ENCODE results near the gene CDYL2.

The CDYL2 gene

DNA sequence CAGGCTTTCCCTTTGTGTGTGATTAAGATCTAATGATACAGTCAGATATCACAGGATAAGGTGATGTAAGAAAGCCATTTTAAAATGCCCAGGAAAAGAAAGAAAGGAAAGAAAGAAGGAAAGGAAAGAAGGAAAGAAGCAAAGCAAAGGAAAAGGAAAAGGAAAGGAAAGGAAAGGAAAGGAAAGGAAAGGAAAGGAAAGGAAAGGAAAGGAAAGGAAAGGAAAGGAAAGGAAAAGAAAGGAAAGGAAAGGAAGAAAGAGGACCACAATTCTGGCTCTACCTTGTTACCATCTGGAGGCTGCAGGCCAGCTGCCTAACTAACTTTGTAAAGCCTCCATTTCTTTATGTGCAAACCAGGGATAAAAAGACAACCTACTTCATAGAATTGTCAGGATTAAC, 132.0 kb downstream of the CDYL2 start:
- no peak for TF ChIP-seq ZNF70 (CRISPR knock-in tag; IDR thresholded peaks at IDR 0.05)
- no peak for TF ChIP-seq SNAI2 (CRISPR knock-in tag; IDR thresholded peaks at IDR 0.05)
- no peak for TF ChIP-seq ZNF565 (CRISPR knock-in tag; conservative IDR thresholded peaks at IDR 0.05; ENCODE audit: low read depth)
- TF ChIP-seq OSR1 (CRISPR knock-in tag; IDR thresholded peaks at IDR 0.05), result no peak
- TF ChIP-seq, protein P1, sequence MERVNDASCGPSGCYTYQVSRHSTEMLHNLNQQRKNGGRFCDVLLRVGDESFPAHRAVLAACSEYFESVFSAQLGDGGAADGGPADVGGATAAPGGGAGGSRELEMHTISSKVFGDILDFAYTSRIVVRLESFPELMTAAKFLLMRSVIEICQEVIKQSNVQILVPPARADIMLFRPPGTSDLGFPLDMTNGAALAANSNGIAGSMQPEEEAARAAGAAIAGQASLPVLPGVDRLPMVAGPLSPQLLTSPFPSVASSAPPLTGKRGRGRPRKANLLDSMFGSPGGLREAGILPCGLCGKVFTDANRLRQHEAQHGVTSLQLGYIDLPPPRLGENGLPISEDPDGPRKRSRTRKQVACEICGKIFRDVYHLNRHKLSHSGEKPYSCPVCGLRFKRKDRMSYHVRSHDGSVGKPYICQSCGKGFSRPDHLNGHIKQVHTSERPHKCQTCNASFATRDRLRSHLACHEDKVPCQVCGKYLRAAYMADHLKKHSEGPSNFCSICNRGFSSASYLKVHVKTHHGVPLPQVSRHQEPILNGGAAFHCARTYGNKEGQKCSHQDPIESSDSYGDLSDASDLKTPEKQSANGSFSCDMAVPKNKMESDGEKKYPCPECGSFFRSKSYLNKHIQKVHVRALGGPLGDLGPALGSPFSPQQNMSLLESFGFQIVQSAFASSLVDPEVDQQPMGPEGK (CRISPR knock-in tag; IDR thresholded peaks at IDR 0.05; ENCODE audit: borderline replicate concordance), result no peak
- no peak for TF ChIP-seq ISL1 (CRISPR knock-in tag; IDR thresholded peaks at IDR 0.05)
- no peak for TF ChIP-seq TCF4 (CRISPR knock-in tag; IDR thresholded peaks at IDR 0.05; ENCODE audit: borderline replicate concordance)
- no peak for TF ChIP-seq GLIS3 (CRISPR knock-in tag; IDR thresholded peaks at IDR 0.05)
- no peak for TF ChIP-seq ZNF8 (CRISPR knock-in tag; IDR thresholded peaks at IDR 0.05)
- no peak for TF ChIP-seq ZFP30 (CRISPR knock-in tag; IDR thresholded peaks at IDR 0.05)
- no peak for TF ChIP-seq ARNTL (CRISPR knock-in tag; IDR thresholded peaks at IDR 0.05; ENCODE audit: borderline replicate concordance, low read depth)
- TF ChIP-seq PPARA (CRISPR knock-in tag; IDR thresholded peaks at IDR 0.05; ENCODE audit: borderline replicate concordance), result no peak
- TF ChIP-seq CSDC2 (CRISPR knock-in tag; IDR thresholded peaks at IDR 0.05), result no peak
- no peak for TF ChIP-seq ZC3H10 (CRISPR knock-in tag; IDR thresholded peaks at IDR 0.05)
- TF ChIP-seq, protein P2, sequence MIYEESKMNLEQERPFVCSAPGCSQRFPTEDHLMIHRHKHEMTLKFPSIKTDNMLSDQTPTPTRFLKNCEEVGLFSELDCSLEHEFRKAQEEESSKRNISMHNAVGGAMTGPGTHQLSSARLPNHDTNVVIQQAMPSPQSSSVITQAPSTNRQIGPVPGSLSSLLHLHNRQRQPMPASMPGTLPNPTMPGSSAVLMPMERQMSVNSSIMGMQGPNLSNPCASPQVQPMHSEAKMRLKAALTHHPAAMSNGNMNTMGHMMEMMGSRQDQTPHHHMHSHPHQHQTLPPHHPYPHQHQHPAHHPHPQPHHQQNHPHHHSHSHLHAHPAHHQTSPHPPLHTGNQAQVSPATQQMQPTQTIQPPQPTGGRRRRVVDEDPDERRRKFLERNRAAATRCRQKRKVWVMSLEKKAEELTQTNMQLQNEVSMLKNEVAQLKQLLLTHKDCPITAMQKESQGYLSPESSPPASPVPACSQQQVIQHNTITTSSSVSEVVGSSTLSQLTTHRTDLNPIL (CRISPR knock-in tag; IDR thresholded peaks at IDR 0.05; ENCODE audit: low read depth), result no peak
- TF ChIP-seq BACH2 (CRISPR knock-in tag; IDR thresholded peaks at IDR 0.05; ENCODE audit: borderline replicate concordance), result no peak
- TF ChIP-seq, protein P3, sequence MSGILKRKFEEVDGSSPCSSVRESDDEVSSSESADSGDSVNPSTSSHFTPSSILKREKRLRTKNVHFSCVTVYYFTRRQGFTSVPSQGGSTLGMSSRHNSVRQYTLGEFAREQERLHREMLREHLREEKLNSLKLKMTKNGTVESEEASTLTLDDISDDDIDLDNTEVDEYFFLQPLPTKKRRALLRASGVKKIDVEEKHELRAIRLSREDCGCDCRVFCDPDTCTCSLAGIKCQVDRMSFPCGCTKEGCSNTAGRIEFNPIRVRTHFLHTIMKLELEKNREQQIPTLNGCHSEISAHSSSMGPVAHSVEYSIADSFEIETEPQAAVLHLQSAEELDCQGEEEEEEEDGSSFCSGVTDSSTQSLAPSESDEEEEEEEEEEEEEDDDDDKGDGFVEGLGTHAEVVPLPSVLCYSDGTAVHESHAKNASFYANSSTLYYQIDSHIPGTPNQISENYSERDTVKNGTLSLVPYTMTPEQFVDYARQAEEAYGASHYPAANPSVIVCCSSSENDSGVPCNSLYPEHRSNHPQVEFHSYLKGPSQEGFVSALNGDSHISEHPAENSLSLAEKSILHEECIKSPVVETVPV (CRISPR knock-in tag; IDR thresholded peaks at IDR 0.05), result no peak
- TF ChIP-seq, protein P4, sequence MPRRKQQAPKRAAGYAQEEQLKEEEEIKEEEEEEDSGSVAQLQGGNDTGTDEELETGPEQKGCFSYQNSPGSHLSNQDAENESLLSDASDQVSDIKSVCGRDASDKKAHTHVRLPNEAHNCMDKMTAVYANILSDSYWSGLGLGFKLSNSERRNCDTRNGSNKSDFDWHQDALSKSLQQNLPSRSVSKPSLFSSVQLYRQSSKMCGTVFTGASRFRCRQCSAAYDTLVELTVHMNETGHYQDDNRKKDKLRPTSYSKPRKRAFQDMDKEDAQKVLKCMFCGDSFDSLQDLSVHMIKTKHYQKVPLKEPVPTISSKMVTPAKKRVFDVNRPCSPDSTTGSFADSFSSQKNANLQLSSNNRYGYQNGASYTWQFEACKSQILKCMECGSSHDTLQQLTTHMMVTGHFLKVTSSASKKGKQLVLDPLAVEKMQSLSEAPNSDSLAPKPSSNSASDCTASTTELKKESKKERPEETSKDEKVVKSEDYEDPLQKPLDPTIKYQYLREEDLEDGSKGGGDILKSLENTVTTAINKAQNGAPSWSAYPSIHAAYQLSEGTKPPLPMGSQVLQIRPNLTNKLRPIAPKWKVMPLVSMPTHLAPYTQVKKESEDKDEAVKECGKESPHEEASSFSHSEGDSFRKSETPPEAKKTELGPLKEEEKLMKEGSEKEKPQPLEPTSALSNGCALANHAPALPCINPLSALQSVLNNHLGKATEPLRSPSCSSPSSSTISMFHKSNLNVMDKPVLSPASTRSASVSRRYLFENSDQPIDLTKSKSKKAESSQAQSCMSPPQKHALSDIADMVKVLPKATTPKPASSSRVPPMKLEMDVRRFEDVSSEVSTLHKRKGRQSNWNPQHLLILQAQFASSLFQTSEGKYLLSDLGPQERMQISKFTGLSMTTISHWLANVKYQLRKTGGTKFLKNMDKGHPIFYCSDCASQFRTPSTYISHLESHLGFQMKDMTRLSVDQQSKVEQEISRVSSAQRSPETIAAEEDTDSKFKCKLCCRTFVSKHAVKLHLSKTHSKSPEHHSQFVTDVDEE (CRISPR knock-in tag; IDR thresholded peaks at IDR 0.05), result no peak
- no peak for TF ChIP-seq ESRRG (CRISPR knock-in tag; IDR thresholded peaks at IDR 0.05)
- ATAC-seq, result no peak

DNA sequence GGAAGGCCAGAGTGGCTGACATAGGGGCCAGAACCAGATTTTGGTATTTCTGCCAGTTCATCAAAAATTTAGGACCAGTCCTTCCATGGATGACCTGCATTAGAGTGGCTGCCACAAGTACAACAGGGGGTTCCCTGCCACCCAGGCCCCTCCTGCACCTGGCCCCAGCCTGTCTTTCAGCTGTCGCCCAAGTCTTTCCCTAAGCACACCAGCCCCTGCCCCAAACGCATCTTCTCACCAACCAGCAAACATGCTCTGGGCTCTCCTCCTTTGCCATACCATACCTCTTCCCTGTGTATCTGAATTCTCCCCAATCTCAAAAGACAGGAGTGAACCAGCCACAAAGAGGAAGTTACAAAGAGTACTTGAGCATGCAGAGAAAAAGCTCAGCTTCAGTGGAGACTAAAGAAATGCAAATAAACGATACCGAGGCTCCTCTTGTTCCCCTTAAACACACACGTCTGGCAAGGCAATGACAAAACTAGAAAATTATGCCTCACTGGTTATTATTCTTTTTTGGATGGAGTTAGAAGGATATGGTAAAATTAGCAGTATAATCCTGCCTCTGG, 133.0 kb downstream of the CDYL2 start:
- TF ChIP-seq TOX (CRISPR knock-in tag; IDR thresholded peaks at IDR 0.05; ENCODE audit: borderline replicate concordance), result no peak
- no peak for TF ChIP-seq SNAI2 (CRISPR knock-in tag; IDR thresholded peaks at IDR 0.05)
- no peak for TF ChIP-seq OSR1 (CRISPR knock-in tag; IDR thresholded peaks at IDR 0.05)
- TF ChIP-seq CSDC2 (CRISPR knock-in tag; IDR thresholded peaks at IDR 0.05), result no peak
- no peak for TF ChIP-seq ZNF70 (CRISPR knock-in tag; IDR thresholded peaks at IDR 0.05)
- TF ChIP-seq RARB (CRISPR knock-in tag; IDR thresholded peaks at IDR 0.05), result no peak
- TF ChIP-seq, protein P5, sequence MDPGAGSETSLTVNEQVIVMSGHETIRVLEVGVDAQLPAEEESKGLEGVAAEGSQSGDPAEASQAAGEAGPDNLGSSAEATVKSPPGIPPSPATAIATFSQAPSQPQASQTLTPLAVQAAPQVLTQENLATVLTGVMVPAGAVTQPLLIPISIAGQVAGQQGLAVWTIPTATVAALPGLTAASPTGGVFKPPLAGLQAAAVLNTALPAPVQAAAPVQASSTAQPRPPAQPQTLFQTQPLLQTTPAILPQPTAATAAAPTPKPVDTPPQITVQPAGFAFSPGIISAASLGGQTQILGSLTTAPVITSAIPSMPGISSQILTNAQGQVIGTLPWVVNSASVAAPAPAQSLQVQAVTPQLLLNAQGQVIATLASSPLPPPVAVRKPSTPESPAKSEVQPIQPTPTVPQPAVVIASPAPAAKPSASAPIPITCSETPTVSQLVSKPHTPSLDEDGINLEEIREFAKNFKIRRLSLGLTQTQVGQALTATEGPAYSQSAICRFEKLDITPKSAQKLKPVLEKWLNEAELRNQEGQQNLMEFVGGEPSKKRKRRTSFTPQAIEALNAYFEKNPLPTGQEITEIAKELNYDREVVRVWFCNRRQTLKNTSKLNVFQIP (CRISPR knock-in tag; IDR thresholded peaks at IDR 0.05; ENCODE audit: borderline replicate concordance, low read depth), result no peak
- no peak for TF ChIP-seq ZC3H10 (CRISPR knock-in tag; IDR thresholded peaks at IDR 0.05)
- TF ChIP-seq, protein P3 (CRISPR knock-in tag; IDR thresholded peaks at IDR 0.05), result no peak
- TF ChIP-seq ISL1 (CRISPR knock-in tag; IDR thresholded peaks at IDR 0.05), result no peak
- TF ChIP-seq ARNTL (CRISPR knock-in tag; IDR thresholded peaks at IDR 0.05; ENCODE audit: borderline replicate concordance, low read depth), result no peak
- TF ChIP-seq, protein P4 (CRISPR knock-in tag; IDR thresholded peaks at IDR 0.05), result no peak
- TF ChIP-seq ZFP30 (CRISPR knock-in tag; IDR thresholded peaks at IDR 0.05), result no peak
- ATAC-seq, result no peak

Measured in SK-N-SH treated with all-trans-retinoic acid at 6 μM for 48 hours (cell line).